GM19372 (cell line): Measurements from ENCODE around the gene LTBP1.
A peak's percentile ranks its signal among the peaks of the same experiment; 100 is the strongest.

Experiments used
- ATAC-seq: cut with Tn5 transposase; IDR thresholded peaks from one replicate; pipeline ENCODE4 v1.9.1; 2021; ENCODE audit warnings: mild to moderate bottlenecking, low read depth, moderate library complexity; ENCODE audit not compliant: unreplicated experiment

LTBP1 gene

DNA sequence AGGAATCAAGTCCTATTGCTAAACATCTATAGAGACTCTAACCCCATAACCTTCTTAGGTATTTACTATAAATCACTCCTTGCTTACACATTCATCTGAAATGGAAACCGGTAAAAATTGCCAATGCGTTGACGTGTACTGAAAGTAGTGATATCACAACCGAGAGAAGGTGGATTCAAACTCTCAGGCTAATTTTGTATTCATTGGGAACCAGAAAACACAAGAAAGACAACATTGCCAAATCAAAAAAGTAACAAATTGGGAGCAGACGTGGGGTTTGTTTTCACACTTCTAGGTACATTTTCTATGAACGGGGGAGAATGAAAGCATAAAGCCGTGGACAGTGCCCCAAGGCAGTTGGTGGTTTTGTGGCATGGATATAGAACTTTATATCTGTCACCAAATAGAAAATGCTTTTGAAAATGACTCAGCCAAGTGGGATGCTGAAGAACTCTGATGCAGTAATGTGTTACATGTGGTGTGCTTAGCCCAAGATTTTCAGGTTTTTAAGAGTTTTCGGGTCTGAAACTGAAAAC lies 374.6 kb downstream of the LTBP1 start:
- ATAC-seq: no peak

DNA sequence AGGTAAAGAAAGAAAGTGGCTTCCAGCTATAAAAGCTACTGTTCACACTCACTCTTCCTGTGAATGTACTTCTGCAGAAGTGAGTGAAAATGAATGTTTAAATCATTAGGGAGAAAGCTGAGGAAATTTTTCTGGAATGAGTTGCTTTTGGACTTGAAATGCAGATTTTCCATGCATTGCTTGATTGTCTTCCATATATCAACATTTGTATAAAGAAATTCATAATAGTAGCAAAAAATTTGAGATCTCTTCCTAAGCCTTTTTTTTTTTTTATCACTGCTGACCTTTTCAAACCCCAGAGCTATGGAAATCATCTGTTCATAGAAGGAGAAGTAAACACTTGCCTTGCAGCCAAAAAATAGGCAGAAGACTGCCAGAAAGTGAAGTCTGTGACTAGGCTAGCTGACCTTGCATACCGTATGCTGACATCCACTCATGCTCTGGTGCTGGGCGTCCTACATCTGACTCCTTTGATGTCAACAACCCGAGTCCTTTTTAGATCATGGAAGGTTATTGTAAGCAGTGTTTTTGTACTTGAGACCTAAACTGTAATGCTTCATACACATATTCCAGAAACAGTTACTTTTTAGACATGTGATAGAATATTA lies 375.2 kb downstream of the LTBP1 start:
- ATAC-seq: no peak

DNA sequence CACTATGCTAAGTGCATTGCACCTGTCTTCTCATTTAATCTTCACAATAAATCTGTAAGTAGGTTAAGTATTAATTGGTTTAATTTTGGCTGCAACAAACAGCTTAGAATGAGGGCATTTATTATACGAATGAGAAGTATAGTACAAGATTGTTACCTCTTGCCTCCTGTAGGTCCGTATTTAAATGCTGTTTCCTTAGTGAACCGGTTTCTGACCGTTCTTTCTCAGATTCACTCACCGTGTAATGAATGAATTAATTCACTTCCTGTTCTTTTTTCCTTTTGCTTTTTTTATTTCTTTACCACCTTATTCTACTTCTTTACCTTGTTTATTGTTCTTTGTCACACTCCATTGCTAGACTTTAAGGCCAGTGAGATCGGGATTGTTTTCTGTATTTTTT lies 375.9 kb downstream of the LTBP1 start:
- no peak for ATAC-seq

DNA sequence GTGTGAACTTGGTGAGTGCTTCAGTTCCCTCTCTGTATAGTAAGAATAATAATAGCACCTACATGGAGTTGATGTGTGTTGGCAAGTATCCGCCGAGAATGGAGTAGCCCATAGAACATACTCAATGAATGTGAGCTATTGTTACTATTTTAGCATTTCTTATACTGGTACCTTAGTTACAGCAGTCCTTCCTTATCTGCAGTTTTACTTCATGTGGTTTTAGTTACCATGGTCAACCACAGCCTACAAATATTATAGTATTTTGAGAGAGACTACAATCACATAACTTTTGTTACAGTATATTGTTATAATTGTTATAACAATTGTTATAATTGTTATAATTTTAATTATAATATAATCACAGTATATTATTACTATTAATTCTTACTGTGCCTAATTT lies 377.2 kb downstream of the LTBP1 start:
- ATAC-seq: no peak

DNA sequence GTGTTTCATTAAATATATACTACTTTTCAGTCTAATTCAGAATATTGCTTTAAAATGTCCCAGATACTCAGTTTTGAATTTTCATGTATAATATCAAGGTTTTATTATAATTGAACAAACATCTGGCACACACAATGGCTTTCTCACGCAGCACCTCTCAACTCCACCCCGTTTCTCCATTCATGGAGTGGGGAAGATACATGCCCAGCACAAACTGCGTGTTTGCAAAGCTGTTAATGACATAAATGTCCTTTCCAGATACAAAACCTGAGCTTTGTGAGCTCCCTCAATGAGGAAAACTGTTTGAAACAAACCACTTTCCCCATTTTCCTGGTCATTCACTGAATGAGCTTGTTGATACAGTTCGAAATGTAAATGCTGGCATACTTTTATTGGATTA lies 379.3 kb downstream of the LTBP1 start:
- ATAC-seq: no peak

DNA sequence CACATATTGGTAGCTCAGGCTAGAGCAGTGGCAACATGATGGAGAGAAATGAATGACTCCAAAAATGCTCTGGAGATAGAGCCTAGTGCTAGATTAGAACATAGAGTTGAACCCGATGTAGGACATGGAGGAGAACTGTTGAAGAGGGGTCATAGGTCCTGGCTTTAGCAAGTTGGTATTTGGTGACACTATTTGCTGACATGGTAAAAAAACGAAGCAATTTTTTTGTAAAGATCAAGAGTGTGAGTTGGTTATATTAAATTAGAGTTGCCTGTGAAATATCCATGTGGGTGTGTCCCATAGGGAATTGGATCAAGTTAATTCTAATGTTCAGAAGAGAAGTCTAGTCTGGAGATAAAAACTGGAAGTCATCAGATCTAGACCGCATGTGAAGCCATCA lies 386.7 kb downstream of the LTBP1 start:
- no peak for ATAC-seq

DNA sequence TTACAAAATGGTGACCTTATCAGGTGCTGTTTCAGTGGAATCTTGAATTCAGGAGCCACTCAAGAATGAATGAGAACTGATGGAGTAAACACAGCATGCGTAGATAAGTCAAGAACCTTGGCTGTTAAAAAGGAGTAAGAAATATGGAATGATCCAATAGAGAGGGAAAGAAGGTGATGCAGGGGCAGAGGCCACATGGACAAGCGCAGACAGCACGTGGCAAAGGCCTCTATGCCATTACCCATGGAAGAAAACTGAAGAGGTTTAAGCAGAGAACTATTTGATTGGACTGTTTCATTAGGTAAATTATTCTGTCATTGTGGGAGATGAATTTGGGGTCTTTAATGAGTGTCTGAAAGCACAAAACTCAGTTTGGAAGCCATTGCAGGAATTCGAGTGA lies 387.3 kb downstream of the LTBP1 start:
- ATAC-seq: no peak

DNA sequence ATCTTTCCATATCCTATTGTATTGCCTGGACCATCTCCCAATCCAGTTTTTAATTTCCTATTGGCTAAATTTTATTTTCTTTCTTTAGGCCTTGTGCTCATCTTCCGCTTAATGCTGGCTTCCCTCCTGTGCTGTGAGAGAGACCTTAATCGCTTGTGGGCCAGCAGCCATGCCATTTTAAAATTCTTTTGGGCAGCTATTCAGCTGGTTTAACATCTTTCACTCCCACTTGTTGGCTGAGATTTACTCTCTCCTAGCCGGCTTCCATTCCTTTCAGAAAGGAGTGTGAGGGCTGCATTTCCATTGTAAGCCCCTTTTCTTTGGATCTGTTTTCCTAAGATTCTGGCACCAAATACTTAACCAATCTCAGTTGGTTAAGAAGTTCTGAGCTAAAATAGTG lies 388.8 kb downstream of the LTBP1 start:
- ATAC-seq: no peak

DNA sequence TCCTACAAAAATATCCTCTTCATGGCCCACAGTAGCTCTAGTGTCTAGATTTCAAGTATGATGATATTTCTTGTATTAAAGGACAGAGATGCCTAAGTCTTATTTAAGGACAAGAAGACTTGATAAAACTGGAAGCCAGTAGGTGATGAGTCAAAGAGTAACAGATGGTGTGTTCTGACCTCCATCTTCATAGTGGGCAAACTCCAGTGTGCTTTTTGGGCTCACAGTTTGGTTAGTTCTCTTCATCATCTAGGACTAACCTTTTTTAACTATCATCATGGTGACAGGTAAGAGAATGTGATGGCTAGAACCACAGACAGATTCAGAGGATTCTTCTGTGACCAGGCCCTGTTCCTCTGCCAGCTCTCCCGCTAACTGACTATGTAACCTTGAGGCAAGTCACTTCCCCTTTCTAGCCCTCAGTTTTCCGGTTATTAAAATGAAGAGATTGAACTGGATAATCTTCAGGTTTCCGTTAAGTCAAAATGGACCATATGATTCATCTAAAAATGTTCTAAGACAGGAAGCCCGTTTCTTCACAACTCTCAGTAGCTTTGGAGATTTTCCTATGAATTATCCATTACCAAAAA lies 389.4 kb downstream of the LTBP1 start:
- ATAC-seq: peak; percentile 61

DNA sequence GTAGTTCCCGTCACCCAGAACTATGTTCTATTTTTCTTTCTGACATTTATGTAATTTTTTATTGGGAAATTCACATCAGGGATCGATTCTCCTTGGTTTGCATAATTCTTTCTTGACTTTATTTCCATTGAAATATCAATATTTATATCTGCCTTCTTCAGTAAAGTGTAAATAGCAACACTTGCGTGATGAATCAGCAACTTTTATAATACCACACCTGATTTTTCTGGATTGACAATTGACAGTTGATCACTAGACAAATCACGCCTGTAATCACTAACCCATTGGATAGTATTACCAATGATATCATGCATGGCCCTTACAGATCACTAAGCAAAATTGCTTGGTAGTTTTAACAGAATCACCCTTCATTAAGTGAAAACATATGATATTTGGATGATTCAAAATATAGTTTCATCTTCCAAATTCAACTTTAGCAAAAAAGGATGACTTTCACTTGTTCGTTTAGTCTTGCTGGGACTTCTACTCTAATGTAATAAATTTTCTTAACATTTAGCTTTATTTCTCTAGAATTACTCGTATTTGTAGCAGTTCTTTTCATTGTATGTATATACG lies 390.7 kb downstream of the LTBP1 start:
- no peak for ATAC-seq

DNA sequence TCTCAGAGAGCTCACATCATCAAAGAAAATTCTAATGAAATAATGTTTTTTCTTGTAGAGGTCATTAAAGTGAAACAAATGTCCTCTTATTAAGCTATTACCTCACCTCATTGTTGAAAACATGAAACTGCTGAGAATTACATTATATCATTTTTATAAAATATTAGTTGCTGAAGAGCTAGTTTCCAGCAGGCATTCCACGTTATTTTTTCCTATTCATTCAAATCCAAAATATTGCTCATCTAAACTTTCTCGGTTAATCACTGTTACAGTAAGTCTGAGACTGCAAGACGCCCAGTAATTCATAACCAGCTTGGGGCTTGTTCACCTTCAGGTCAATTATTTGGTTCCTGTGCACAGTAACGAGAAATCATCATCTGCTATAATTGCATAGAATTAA lies 391.2 kb downstream of the LTBP1 start:
- ATAC-seq: no peak

DNA sequence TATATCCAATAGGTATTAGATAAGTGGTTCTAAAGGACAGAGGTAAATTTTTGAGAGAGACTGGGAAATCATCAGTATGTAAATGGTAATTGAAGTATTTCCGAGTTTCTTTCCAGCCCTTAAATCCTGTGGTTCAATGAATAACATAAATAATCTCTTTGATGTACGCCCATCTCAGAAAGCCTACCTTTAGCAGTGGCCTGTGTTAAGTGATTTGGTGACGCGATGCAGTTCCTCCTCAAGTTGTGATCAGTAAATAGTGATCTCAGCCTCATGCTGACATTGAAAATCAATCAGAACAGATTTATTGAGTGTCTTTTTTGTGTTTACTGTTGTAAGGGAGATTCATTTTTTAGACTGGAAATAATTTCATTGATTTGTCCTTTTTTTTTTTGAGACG lies 392.5 kb downstream of the LTBP1 start:
- ATAC-seq: no peak

DNA sequence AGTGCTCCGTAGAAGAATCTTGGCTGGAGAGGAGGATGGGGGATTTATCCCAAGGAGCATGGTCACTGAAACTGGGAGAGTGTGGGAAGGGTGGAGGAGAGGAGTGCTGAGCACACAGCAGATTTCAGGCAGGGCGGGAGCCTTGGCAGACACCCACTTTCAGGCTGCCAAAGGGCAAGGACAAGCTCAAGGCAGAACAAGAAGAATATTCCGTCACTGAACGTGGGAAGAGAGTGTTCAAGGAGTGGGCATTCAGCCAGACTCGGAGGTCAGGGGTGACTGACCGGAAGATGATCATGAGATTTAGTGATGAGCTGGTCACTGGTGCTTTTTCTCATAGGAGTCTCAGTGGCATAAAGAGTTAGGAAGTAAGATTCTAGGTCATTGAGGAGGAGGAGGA lies 393.5 kb downstream of the LTBP1 start:
- no peak for ATAC-seq

DNA sequence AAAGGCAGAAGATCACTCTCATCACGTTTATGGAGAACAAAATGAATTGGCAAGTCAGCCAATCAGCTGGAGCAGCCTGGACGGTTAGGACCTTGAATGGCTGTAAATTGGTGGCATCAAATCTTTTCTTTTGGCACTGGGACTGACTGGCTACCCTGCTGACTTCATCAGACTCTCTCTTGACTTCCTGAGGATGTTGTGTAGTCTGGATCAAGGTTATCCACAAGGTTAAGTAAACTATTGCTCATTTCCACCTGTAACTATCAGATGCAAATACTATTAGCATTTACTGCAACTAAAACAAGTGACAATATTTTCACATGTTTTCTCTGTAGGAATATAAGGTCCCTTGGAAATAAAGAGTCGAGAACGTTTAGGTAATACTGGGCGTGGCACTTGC lies 395.4 kb downstream of the LTBP1 start:
- no peak for ATAC-seq

DNA sequence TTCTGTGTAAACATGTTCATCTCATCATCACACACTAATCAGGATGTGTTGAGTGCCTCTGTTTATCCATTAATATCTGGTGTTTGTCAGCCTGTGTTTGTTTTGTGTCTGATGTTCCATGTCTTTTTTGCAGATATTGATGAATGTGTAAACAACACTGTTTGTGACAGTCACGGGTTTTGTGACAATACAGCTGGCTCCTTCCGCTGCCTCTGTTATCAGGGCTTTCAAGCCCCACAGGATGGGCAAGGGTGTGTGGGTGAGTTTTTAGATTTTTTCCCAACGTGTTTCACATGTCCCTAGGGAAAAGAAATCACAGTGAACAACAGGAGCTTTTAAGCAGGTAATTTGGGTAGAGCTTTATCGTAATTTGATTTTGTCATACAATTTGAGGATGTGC lies 396.0 kb downstream of the LTBP1 start:
- no peak for ATAC-seq

DNA sequence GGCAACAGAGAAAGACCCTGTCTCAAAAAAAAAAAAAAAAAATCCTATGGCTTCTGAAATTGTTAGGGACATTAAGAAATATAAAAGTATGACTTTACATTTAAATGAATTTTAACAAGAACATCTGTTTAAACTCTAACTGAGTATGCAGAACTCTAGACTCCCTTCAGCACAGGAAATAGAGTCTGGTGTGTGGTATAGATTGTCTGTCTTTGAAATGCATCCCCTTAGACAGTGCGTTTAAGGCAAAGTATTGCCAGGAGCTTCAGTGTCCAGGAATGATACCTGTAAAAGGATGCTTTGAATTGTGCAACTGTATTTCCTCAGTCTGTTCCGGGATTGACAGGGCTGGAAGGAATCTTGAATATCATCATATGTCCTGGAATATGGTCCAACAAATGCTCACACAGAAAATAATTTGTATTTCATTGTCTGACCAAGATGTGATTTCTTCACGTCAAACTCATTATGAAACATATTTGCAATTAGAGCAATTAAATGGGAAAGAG lies 396.7 kb downstream of the LTBP1 start:
- ATAC-seq: no peak

DNA sequence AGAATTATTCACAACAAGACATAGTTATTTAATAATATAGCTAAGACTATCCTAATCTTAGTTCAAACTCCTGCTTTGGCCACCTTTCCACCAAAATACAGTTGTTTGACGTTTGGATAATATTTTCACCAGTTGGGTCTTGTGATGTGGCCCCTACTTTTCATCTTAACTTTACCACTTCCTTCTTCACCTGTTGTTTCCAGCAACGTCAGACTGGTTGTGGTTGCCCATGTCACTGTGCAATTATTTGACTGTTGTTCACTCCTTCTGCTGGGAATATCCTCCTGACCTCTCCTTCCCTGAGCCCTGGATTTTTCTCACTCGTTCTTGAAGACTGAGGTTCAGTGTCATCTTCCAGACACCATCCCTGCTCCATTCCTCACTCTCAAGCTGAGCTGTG lies 397.5 kb downstream of the LTBP1 start:
- ATAC-seq: no peak

DNA sequence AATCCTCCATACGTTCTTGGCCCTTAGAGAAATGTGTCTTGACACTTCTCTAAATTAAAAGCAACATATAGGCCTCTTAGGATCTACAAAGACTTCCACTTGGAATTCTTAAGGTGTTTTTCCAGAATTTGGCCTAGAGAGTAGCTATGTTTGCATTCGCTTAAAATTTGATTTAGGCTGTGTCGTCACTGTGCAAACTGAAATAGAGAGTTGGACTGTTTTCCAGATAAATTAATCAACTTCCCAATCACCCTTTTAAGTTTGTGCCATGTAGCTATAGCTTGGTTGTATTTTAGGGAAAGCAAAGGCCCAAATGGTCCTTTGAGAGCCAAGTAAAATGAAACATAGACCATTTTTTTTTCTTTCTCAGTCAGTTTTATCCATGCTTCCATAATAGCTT lies 401.1 kb downstream of the LTBP1 start:
- no peak for ATAC-seq

DNA sequence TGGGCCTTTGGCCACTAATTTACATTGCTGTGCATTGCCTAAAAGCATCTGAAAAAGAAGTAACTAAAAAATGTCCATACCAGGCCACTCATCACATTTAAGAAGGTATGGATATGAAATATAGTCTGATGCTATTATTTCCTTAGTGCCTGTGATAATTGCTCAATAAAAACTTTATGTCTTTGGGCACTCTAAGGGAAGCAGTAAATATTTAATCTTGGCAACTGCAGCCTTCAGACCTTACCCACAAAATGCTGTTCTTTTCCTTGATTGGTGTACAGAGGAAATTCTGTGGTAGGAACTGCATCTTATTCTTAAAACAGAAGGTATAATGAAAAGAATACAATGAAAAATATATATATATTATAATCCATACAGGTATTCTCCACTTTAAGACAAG lies 403.9 kb downstream of the LTBP1 start:
- no peak for ATAC-seq

DNA sequence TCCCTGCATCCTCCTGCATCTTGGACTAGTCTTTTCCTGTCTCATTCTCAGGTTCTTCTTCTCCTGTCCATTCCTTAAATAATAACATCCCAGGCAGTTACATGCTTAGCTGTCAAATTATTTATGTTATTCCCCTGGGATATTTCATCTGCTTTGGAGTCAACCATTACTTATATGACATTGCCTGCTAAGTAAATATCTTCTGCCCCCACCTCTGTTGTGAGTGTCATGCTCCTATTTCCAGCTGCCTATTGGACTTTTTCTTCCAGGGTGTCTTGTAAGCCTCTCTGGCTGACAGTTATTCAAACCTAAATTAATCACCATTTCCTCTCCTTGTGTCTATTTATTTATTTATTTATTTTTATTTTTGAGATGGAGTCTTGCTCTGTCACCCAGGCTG lies 405.0 kb downstream of the LTBP1 start:
- no peak for ATAC-seq

DNA sequence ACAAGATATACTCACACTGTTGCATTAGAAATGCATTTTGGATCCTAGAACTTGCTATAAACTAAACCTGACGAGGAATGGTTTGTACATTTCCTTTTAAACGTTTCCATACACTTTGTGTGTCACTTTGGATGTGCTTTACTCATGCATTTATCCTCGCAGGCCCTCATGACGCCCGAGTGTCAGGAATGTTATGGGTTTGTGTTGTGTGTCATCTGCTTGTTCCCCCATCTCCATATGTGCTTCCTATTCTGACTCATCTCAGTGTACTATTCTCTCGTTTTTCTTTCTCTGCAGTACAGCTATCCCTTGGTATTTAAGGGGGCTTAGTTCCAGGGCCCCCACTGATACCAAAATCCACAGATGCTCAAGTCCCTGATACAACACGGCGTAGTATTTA lies 408.2 kb downstream of the LTBP1 start:
- no peak for ATAC-seq

DNA sequence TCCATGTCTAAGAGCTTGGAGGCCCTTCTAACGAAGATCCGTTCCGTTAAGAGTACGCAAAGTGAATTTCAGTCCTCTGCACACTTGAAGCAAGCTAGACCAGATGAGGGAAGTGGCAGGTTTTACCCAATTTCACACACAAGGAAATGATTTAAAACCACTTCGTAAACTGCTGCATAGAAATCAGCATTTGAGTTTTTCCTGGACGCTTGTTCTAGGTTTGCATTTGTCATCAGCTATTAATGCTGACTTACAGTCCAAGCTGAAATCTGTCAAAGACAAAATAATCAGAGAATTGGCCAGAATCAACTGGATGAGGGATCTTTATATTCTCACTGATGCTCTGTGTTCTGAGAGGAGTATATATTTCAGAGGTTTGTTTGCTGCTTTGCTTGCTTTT lies 412.1 kb downstream of the LTBP1 start:
- ATAC-seq: no peak
